ENCODE data around the gene SYNJ2. TPM values are rescaled to one million over a fixed set of nuclear protein-coding genes. Genes with fewer than 3 reads are reported as not detected.
A peak's percentile ranks its signal among the peaks of the same experiment; 100 is the strongest.

SYNJ2 gene
- total and polyA plus RNA-seq, 3 experiments from 2014 or later = 8.7 to 17.5 (median 16.7) TPM

GRCh38 chr6:158018851-158019361 is 37.2 kb downstream of the SYNJ2 start:
- H3K4me1 ChIP-seq (ENCODE audit: insufficient read depth, low read length) = peaks cover 13% of the 10 kb centered on the region
- no peaks in the 10 kb centered on the region for H3K27me3 ChIP-seq (ENCODE audit: insufficient read depth, low read length, poor library complexity, severe bottlenecking)
- no peak overlapping the region for H3K4me3 Mint-ChIP-seq
- H3K9me3 ChIP-seq (ENCODE audit: low read length) = no peaks in the 10 kb centered on the region
- H3K4me3 ChIP-seq (ENCODE audit: low read length) = no peak overlapping the region
- DNase-seq = no peak
- peaks cover 7 to 29% (median 8%) of the 10 kb centered on the region in 3 donors for H3K36me3 Mint-ChIP-seq
- H3K4me1 Mint-ChIP-seq = peaks cover 8 to 13% (median 11%) of the 10 kb centered on the region in 3 donors
- no peaks in the 10 kb centered on the region for H3K27me3 Mint-ChIP-seq
- POLR2A ChIA-PET = no interaction called here
- H3K27ac Mint-ChIP-seq = peak overlapping the region in 1 of 8 donors; percentile 50
- H3K27ac ChIP-seq (ENCODE audit: low read depth, low read length) = no peak overlapping the region
- H3K9me3 Mint-ChIP-seq = no peaks in the 10 kb centered on the region
- H3K36me3 ChIP-seq (ENCODE audit: insufficient read depth, low read length) = peaks cover 6% of the 10 kb centered on the region
- CTCF ChIA-PET = interaction anchor here (1.2 kb wide), 1 partner anchor 263 kb away, joined by 3 read pairs; no protein-coding TSS in a partner anchor

DNA sequence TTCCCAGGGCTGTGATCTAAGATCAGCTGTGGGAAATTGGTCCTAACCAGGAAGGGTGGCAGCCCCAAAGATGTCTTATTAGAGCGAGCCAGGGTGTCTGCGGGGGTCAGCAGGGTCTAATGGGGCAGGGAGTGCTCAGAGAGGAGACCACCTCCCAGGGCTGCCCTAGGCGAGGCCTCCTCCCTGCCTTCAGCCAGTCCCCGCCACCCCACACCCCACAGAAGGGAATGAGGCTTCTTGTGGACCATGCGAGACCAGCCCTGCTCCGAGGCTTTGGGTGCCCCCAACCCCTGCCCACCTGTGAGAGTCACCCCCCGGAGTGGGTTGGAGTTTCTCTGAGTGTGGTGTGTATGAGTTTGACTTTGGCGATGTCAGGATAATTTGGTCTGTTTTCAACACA is 37.8 kb downstream of the SYNJ2 start:
- ChIA-PET POLR2A (no interaction called here), CTCF (no interaction called here)
- no peaks in the 10 kb centered on the region for H3K9me3 Mint-ChIP-seq
- H3K27ac Mint-ChIP-seq = no peak overlapping the region
- no peak overlapping the region for H3K4me3 Mint-ChIP-seq
- no peak overlapping the region for H3K27ac ChIP-seq (ENCODE audit: low read depth, low read length)
- H3K9me3 ChIP-seq (ENCODE audit: low read length) = no peaks in the 10 kb centered on the region
- peaks cover 7 to 29% (median 8%) of the 10 kb centered on the region in 3 donors for H3K36me3 Mint-ChIP-seq
- H3K27me3 ChIP-seq (ENCODE audit: insufficient read depth, low read length, poor library complexity, severe bottlenecking) = no peaks in the 10 kb centered on the region
- no peaks in the 10 kb centered on the region for H3K27me3 Mint-ChIP-seq
- peaks cover 6% of the 10 kb centered on the region for H3K36me3 ChIP-seq (ENCODE audit: insufficient read depth, low read length)
- peaks cover 10% of the 10 kb centered on the region for H3K4me1 ChIP-seq (ENCODE audit: insufficient read depth, low read length)
- H3K4me1 Mint-ChIP-seq = peaks cover 7 to 9% (median 8%) of the 10 kb centered on the region in 3 donors
- no peak for DNase-seq
- no peak overlapping the region for H3K4me3 ChIP-seq (ENCODE audit: low read length)

GRCh38 chr6:158020272-158020711 is 38.6 kb downstream of the SYNJ2 start:
- no peak for DNase-seq
- no peaks in the 10 kb centered on the region for H3K9me3 ChIP-seq (ENCODE audit: low read length)
- no peak overlapping the region for H3K27ac ChIP-seq (ENCODE audit: low read depth, low read length)
- POLR2A ChIA-PET = no interaction called here
- H3K4me3 Mint-ChIP-seq = no peak overlapping the region
- no peak overlapping the region for H3K4me3 ChIP-seq (ENCODE audit: low read length)
- peaks cover 7 to 29% (median 8%) of the 10 kb centered on the region in 3 donors for H3K36me3 Mint-ChIP-seq
- no peaks in the 10 kb centered on the region for H3K9me3 Mint-ChIP-seq
- H3K27me3 Mint-ChIP-seq = no peaks in the 10 kb centered on the region
- H3K36me3 ChIP-seq (ENCODE audit: insufficient read depth, low read length) = peaks cover 6% of the 10 kb centered on the region
- peaks cover 0 to 3% (median 0%) of the 10 kb centered on the region in 3 donors for H3K4me1 Mint-ChIP-seq
- H3K27ac Mint-ChIP-seq = peak overlapping the region in 4 of 8 donors; percentile 9 to 66 (median 38)
- no peaks in the 10 kb centered on the region for H3K27me3 ChIP-seq (ENCODE audit: insufficient read depth, low read length, poor library complexity, severe bottlenecking)
- CTCF ChIA-PET = no interaction called here
- H3K4me1 ChIP-seq (ENCODE audit: insufficient read depth, low read length) = peaks cover 1% of the 10 kb centered on the region

GRCh38 chr6:158020811-158021210 is 39.1 kb downstream of the SYNJ2 start:
- no peak overlapping the region for H3K27ac ChIP-seq (ENCODE audit: low read depth, low read length)
- POLR2A ChIA-PET = no interaction called here
- peaks cover under 1 to 4% (median 1%) of the 10 kb centered on the region in 3 donors for H3K4me1 Mint-ChIP-seq

DNA sequence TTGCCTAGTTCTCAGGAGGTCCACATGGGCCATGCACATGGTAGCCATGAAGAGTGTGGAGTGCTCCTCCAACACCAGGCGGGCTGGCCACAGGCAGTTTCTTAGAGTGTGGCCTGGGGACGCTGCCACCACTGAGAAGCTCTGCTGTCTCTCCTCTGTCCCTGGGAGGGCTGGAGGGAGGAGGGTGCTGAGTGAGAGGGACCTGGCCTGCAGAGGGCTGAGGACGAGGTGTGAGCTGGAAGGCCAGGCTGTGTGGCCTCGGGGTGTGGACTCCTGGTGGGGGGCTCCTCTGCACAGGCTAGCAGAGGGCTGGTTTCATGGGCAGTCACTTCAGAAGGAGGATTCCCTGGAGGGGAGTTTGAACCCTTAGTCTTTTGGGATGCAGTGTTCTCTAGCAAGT is 39.7 kb downstream of the SYNJ2 start:
- Mint-ChIP-seq H3K4me3 (no peak overlapping the region), H3K9me3 (no peaks in the 10 kb centered on the region), H3K27me3 (no peaks in the 10 kb centered on the region), H3K4me1 (peaks cover 6 to 9% (median 7%) of the 10 kb centered on the region in 3 donors), H3K27ac (peak overlapping the region in 3 of 8 donors; percentile 59 to 93 (median 77)), H3K36me3 (peaks cover 7 to 29% (median 8%) of the 10 kb centered on the region in 3 donors)
- DNase-seq = no peak
- peaks cover 7% of the 10 kb centered on the region for H3K4me1 ChIP-seq (ENCODE audit: insufficient read depth, low read length)
- H3K9me3 ChIP-seq (ENCODE audit: low read length) = no peaks in the 10 kb centered on the region
- peaks cover 6% of the 10 kb centered on the region for H3K36me3 ChIP-seq (ENCODE audit: insufficient read depth, low read length)
- ChIA-PET CTCF (interaction anchor here (0.9 kb wide), 1 partner anchor 51 kb away, joined by 5 read pairs; no protein-coding TSS in a partner anchor), POLR2A (no interaction called here)
- no peak overlapping the region for H3K4me3 ChIP-seq (ENCODE audit: low read length)
- H3K27ac ChIP-seq (ENCODE audit: low read depth, low read length) = no peak overlapping the region
- H3K27me3 ChIP-seq (ENCODE audit: insufficient read depth, low read length, poor library complexity, severe bottlenecking) = no peaks in the 10 kb centered on the region

More at GRCh38 chr6:158020811-158021210, 39.1 kb downstream of the SYNJ2 start:
- H3K27me3 Mint-ChIP-seq = no peaks in the 10 kb centered on the region
- H3K4me3 ChIP-seq (ENCODE audit: low read length) = no peak overlapping the region
- peak overlapping the region in 1 of 8 donors; percentile 9 for H3K27ac Mint-ChIP-seq
- H3K9me3 Mint-ChIP-seq = no peaks in the 10 kb centered on the region
- CTCF ChIA-PET = no interaction called here
- H3K27me3 ChIP-seq (ENCODE audit: insufficient read depth, low read length, poor library complexity, severe bottlenecking) = no peaks in the 10 kb centered on the region
- H3K4me1 ChIP-seq (ENCODE audit: insufficient read depth, low read length) = peaks cover 1% of the 10 kb centered on the region
- H3K9me3 ChIP-seq (ENCODE audit: low read length) = no peaks in the 10 kb centered on the region
- no peak for DNase-seq
- H3K36me3 ChIP-seq (ENCODE audit: insufficient read depth, low read length) = peaks cover 6% of the 10 kb centered on the region
- no peak overlapping the region for H3K4me3 Mint-ChIP-seq
- peaks cover 7 to 29% (median 8%) of the 10 kb centered on the region in 3 donors for H3K36me3 Mint-ChIP-seq

DNA sequence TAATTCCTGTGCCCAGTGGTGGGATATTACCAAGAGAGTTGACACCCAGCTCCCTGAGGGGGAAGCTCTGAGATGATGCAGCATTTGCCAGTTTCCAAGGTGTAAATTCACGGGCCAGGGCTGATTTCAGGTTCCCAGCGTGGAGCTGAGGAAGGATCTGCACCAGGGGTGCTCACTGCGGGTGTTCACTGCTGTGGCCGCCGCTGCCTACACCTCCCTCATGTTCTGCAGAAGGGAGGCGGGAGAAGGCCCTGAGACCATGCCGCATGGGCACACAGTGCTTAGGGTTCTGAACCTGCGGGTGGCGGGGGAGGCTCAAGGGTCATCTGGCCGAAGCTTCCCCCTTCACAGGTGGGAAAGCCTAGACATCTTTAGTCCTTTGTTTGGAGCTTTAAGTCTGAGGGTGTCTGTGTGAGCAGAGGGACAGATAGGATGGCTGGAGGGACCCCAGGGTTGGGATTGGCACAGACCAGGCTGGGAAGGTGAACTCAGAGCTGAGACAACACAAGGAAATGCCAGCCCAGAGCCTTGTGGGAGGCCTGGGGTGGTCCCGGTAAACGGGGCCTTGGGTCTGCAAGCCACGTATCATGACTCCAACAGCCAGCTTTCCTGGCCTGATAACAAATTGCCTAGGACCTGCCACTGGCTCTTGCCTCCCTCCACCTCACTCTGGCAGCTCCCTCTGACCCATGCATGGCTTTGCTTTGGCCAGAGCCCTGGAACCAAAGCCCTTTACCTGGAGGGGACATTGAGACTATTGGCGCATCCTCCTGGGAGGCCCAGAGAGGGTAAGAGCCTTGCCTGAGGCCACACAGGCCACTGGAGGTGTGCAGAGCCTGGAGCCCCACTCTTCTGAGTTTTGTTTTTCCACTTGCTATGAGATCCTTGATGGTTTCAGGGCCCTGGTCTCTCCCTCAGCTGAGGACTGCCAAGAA is 40.4 kb downstream of the SYNJ2 start:
- Histone ChIP-seq H3K9me3 (ENCODE audit: low read length) (no peaks in the 10 kb centered on the region), H3K4me1 (ENCODE audit: insufficient read depth, low read length) (peaks cover 14% of the 10 kb centered on the region), H3K4me3 (ENCODE audit: low read length) (no peak overlapping the region), H3K36me3 (ENCODE audit: insufficient read depth, low read length) (peaks cover 6% of the 10 kb centered on the region), H3K27me3 (ENCODE audit: insufficient read depth, low read length, poor library complexity, severe bottlenecking) (no peaks in the 10 kb centered on the region), H3K27ac (ENCODE audit: low read depth, low read length) (no peak overlapping the region)
- ChIA-PET POLR2A (no interaction called here), CTCF (interaction anchor here (0.9 to 1.4 kb wide), 2 partner anchors 27 to 50 kb away, joined by 3 to 5 read pairs; no protein-coding TSS in a partner anchor)
- peaks cover 7 to 27% (median 8%) of the 10 kb centered on the region in 3 donors for H3K36me3 Mint-ChIP-seq
- H3K27ac Mint-ChIP-seq = peak overlapping the region in 2 of 8 donors; percentile 79
- H3K9me3 Mint-ChIP-seq = no peaks in the 10 kb centered on the region
- H3K4me1 Mint-ChIP-seq = peaks cover 13 to 16% (median 14%) of the 10 kb centered on the region in 3 donors
- no peaks in the 10 kb centered on the region for H3K27me3 Mint-ChIP-seq
- peak in 1 of 5 donors; percentile 30 for DNase-seq
- no peak overlapping the region for H3K4me3 Mint-ChIP-seq

DNA sequence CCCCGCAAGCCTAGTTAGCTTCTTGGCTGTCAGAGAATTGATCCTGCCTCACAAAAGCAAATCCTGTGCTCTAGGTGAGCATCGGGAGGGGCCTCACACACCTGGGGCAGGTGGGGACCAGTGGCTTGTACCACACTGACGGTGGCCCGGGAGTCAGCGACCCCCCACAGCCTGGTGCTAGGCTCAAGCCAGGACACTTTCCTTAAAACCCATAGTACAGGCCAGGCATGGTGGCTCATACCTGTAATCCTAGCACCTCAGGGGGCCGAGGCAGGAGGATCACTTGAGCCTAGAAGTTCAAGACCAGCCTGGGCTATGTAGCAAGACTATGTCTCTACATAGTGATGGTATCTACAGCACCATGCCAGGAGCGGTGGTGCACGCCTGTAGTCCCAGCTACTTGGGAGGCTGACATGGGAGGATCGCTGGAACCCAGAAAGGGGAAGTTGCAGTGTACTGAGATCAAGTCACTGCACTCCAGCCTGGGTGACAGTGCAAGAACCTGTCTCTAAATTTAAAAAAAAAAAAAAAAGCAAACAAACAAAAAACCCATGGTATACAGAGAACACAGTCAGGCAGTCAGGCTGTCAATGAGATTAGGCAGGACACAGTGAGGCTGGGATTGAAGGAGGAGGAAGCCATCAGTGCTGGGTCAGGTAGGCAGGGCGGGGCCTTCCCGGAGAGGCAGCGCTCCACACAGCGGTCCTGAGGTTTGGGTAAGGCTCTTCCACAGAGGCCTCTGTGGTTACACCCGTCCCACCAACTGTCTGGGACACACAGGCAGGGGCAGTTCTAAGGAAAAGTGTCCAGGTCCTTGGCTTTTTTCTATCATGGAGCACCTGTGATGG is 41.3 kb downstream of the SYNJ2 start:
- H3K4me1 ChIP-seq (ENCODE audit: insufficient read depth, low read length) = peaks cover 23% of the 10 kb centered on the region
- CTCF ChIA-PET = interaction anchor here (1.4 kb wide), 1 partner anchor 26 kb away, joined by 3 read pairs; no protein-coding TSS in a partner anchor
- H3K36me3 ChIP-seq (ENCODE audit: insufficient read depth, low read length) = peaks cover 6% of the 10 kb centered on the region
- DNase-seq = peak in 1 of 5 donors; percentile 26
- Mint-ChIP-seq H3K27ac (peak overlapping the region in 1 of 8 donors; percentile 79), H3K36me3 (peaks cover 7 to 24% (median 8%) of the 10 kb centered on the region in 3 donors), H3K4me3 (no peak overlapping the region), H3K9me3 (no peaks in the 10 kb centered on the region), H3K27me3 (no peaks in the 10 kb centered on the region), H3K4me1 (peaks cover 22 to 25% (median 23%) of the 10 kb centered on the region in 3 donors)
- H3K9me3 ChIP-seq (ENCODE audit: low read length) = no peaks in the 10 kb centered on the region
- no peak overlapping the region for H3K4me3 ChIP-seq (ENCODE audit: low read length)
- H3K27ac ChIP-seq (ENCODE audit: low read depth, low read length) = no peak overlapping the region
- no peaks in the 10 kb centered on the region for H3K27me3 ChIP-seq (ENCODE audit: insufficient read depth, low read length, poor library complexity, severe bottlenecking)
- POLR2A ChIA-PET = no interaction called here

Measured in CD8-positive, alpha-beta memory T cell (primary cell).